Measurements from ENCODE around the gene GBE1.
"Not testable (repeated sequence)": the region's sequence is repeated elsewhere in the genome, so short reads cannot be mapped to it uniquely, and the experiment has no call there.

Gene GBE1

DNA sequence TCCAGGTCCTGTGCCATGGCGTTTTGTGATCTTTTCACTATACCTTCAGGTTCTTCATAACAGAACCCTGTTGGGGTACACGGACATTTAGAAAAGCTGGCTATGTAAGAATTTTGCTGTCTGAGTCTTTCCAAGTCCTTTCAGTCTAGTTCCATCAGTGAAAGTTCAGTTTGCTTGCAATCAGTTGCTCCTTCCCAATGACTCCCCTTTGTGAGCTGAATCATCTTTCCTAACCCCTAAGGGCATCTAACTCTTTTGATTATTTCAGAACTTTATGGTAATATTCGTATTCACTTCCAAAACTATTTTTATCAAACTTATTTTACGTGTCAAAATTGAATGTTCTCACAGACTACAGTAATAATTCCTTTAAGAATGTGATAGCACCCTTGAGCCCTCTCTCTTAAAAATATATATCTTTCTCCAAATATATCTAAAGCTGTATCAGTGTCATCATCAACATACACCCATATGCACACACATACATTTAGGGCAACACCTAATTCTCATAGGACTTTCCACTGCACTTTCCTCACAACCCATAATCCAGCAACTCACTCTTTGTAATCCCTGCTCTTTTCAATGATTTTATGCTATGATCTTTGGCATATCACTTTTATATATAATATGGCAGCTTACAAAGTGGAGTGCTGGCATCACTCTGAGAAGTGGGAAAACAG is 263.7 kb downstream of the GBE1 start:
- no peak overlapping the region for H3K27ac ChIP-seq (replicated peaks)
- no peaks in the 10 kb centered on the region for H3K27me3 ChIP-seq (ENCODE audit: insufficient read depth, poor library complexity, severe bottlenecking)
- DNase-seq (ENCODE audit: low read depth in 1 of 2, low spot score in 1 of 2), result no peak
- no peak overlapping the region for H3K4me3 ChIP-seq (replicated peaks; ENCODE audit: insufficient read depth, low read length)
- TF ChIP-seq, protein P1, sequence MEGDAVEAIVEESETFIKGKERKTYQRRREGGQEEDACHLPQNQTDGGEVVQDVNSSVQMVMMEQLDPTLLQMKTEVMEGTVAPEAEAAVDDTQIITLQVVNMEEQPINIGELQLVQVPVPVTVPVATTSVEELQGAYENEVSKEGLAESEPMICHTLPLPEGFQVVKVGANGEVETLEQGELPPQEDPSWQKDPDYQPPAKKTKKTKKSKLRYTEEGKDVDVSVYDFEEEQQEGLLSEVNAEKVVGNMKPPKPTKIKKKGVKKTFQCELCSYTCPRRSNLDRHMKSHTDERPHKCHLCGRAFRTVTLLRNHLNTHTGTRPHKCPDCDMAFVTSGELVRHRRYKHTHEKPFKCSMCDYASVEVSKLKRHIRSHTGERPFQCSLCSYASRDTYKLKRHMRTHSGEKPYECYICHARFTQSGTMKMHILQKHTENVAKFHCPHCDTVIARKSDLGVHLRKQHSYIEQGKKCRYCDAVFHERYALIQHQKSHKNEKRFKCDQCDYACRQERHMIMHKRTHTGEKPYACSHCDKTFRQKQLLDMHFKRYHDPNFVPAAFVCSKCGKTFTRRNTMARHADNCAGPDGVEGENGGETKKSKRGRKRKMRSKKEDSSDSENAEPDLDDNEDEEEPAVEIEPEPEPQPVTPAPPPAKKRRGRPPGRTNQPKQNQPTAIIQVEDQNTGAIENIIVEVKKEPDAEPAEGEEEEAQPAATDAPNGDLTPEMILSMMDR (IDR thresholded peaks at IDR 0.05; ENCODE audit: insufficient read depth, low read length), result no peak
- TF ChIP-seq REST (IDR thresholded peaks at IDR 0.05; ENCODE audit: insufficient replicate concordance, low read depth) (no peak), SPI1 (IDR thresholded peaks at IDR 0.05; ENCODE audit: borderline replicate concordance, low read depth) (no peak), POLR2AphosphoS5 (IDR thresholded peaks at IDR 0.05; ENCODE audit: low read depth) (no peak), GABPA (IDR thresholded peaks at IDR 0.05; ENCODE audit: low read depth) (no peak)

- TF ChIP-seq SPI1 (IDR thresholded peaks at IDR 0.05; ENCODE audit: borderline replicate concordance, low read depth) (no peak), REST (IDR thresholded peaks at IDR 0.05; ENCODE audit: insufficient replicate concordance, low read depth) (no peak), POLR2AphosphoS5 (IDR thresholded peaks at IDR 0.05; ENCODE audit: low read depth) (no peak), GABPA (IDR thresholded peaks at IDR 0.05; ENCODE audit: low read depth) (no peak)
- TF ChIP-seq, protein P1 (IDR thresholded peaks at IDR 0.05; ENCODE audit: insufficient read depth, low read length), result no peak
- no peaks in the 10 kb centered on the region for H3K27me3 ChIP-seq (ENCODE audit: insufficient read depth, poor library complexity, severe bottlenecking)
- no peak overlapping the region for H3K27ac ChIP-seq (replicated peaks)
- DNase-seq (ENCODE audit: low read depth in 1 of 2, low spot score in 1 of 2), result no peak
- no peak overlapping the region for H3K4me3 ChIP-seq (replicated peaks; ENCODE audit: insufficient read depth, low read length)
Measured at GRCh38 chr3:81496407-81497104, 264.9 kb downstream of the GBE1 start.

DNA sequence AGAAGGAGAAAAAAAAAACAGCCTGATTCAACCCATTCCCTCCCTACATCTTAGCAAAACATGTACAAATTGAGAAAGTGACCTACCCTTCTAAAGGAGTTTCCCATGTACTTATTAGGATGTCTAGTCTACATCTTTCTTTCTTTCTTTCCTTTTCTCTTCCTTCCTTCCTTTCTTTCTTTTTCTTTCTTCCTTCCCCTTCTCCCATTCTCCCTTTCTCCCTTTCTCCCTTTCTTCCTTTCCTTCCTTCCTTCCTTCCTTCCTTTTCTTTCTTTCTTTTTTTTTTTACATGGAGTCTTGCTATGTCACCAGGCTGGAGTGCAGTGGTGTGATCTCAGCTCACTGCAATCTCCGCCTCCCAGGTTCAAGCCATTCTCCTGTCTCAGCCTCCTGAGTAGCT is 269.0 kb downstream of the GBE1 start:
- H3K27ac ChIP-seq (replicated peaks), result not testable (repeated sequence)

GRCh38 chr3:81492040-81492439 is 269.4 kb downstream of the GBE1 start:
- TF ChIP-seq SPI1 (IDR thresholded peaks at IDR 0.05; ENCODE audit: borderline replicate concordance, low read depth) (no peak), REST (IDR thresholded peaks at IDR 0.05; ENCODE audit: insufficient replicate concordance, low read depth) (no peak), GABPA (IDR thresholded peaks at IDR 0.05; ENCODE audit: low read depth) (no peak), POLR2AphosphoS5 (IDR thresholded peaks at IDR 0.05; ENCODE audit: low read depth) (no peak)
- TF ChIP-seq, protein P1 (IDR thresholded peaks at IDR 0.05; ENCODE audit: insufficient read depth, low read length), result no peak
- DNase-seq (ENCODE audit: low read depth in 1 of 2, low spot score in 1 of 2), result no peak
- Histone ChIP-seq H3K4me3 (replicated peaks; ENCODE audit: insufficient read depth, low read length) (no peak overlapping the region), H3K27ac (replicated peaks) (no peak overlapping the region), H3K27me3 (ENCODE audit: insufficient read depth, poor library complexity, severe bottlenecking) (no peaks in the 10 kb centered on the region)

More for the DNA sequence above, 269.0 kb downstream of the GBE1 start:
- not testable (repeated sequence) for DNase-seq (ENCODE audit: low read depth in 1 of 2, low spot score in 1 of 2); H3K4me3 ChIP-seq (replicated peaks; ENCODE audit: insufficient read depth, low read length); H3K27me3 ChIP-seq (ENCODE audit: insufficient read depth, poor library complexity, severe bottlenecking)
